ENCODE measurements around the gene POPDC2. TPM values are rescaled to one million over a fixed set of nuclear protein-coding genes. Genes with fewer than 3 reads are reported as not detected.

The POPDC2 gene
- total RNA-seq, 1 experiment from 2014 or later = not detected

GRCh38 chr3:119673875-119674274 lies 13.5 kb upstream of the POPDC2 start:
- no peak for DNase-seq (ENCODE audit: extremely low read depth, low read depth)

- DNase-seq (ENCODE audit: extremely low read depth, low read depth) = no peak
Measured at GRCh38 chr3:119672776-119673175, 12.4 kb upstream of the POPDC2 start.

GRCh38 chr3:119669906-119670570 lies 9.6 kb upstream of the POPDC2 start:
- no peak for DNase-seq (ENCODE audit: extremely low read depth, low read depth)

- no peak for DNase-seq (ENCODE audit: extremely low read depth, low read depth)
Measured at GRCh38 chr3:119665954-119666559, 5.7 kb upstream of the POPDC2 start.

- no peak for DNase-seq (ENCODE audit: extremely low read depth, low read depth)
Measured at GRCh38 chr3:119664850-119665379, 4.5 kb upstream of the POPDC2 start.

- DNase-seq (ENCODE audit: extremely low read depth, low read depth) = no peak
Measured at GRCh38 chr3:119664370-119664769, 4.0 kb upstream of the POPDC2 start.

- DNase-seq (ENCODE audit: extremely low read depth, low read depth) = no peak
Measured at GRCh38 chr3:119663885-119664284, 3.5 kb upstream of the POPDC2 start.

- no peak for DNase-seq (ENCODE audit: extremely low read depth, low read depth)
Measured at GRCh38 chr3:119662604-119663373, 2.4 kb upstream of the POPDC2 start.

- DNase-seq (ENCODE audit: extremely low read depth, low read depth) = no peak
Measured at GRCh38 chr3:119659606-119660291, 640 bp downstream of the POPDC2 start.

- DNase-seq (ENCODE audit: extremely low read depth, low read depth) = no peak
Measured at GRCh38 chr3:119658994-119659393, 1.4 kb downstream of the POPDC2 start.

GRCh38 chr3:119657887-119658702 lies 2.3 kb downstream of the POPDC2 start:
- DNase-seq (ENCODE audit: extremely low read depth, low read depth) = no peak

- DNase-seq (ENCODE audit: extremely low read depth, low read depth) = no peak
Measured at GRCh38 chr3:119653876-119654275, 6.5 kb downstream of the POPDC2 start.

- no peak for DNase-seq (ENCODE audit: extremely low read depth, low read depth)
Measured at GRCh38 chr3:119652306-119653033, 7.9 kb downstream of the POPDC2 start.

GRCh38 chr3:119649761-119650160 lies 10.6 kb downstream of the POPDC2 start:
- DNase-seq (ENCODE audit: extremely low read depth, low read depth) = no peak

GRCh38 chr3:119647843-119648575 lies 12.4 kb downstream of the POPDC2 start:
- DNase-seq (ENCODE audit: extremely low read depth, low read depth) = no peak

GRCh38 chr3:119647171-119647570 lies 13.2 kb downstream of the POPDC2 start:
- no peak for DNase-seq (ENCODE audit: extremely low read depth, low read depth)

GRCh38 chr3:119645813-119646212 lies 14.6 kb downstream of the POPDC2 start:
- no peak for DNase-seq (ENCODE audit: extremely low read depth, low read depth)

- DNase-seq (ENCODE audit: extremely low read depth, low read depth) = no peak
Measured at GRCh38 chr3:119644481-119644880, 15.9 kb downstream of the POPDC2 start.

- DNase-seq (ENCODE audit: extremely low read depth, low read depth) = no peak
Measured at GRCh38 chr3:119643528-119643927, 16.9 kb downstream of the POPDC2 start.
